ENCODE measurements around the gene FYN.

FYN gene

GRCh38 chr6:111900735-111901134, 27.5 kb upstream of the FYN start:
- TF ChIP-seq ZNF777 (tag by site-specific recombination; IDR thresholded peaks at IDR 0.05; ENCODE audit: borderline replicate concordance) (no peak), SP2 (tag by site-specific recombination; IDR thresholded peaks at IDR 0.05) (no peak), ZNF837 (tag by site-specific recombination; IDR thresholded peaks at IDR 0.05) (no peak), ZNF596 (tag by site-specific recombination; IDR thresholded peaks at IDR 0.05) (no peak), ZNF624 (tag by site-specific recombination; IDR thresholded peaks at IDR 0.05) (no peak), ZSCAN5A (tag by site-specific recombination; IDR thresholded peaks at IDR 0.05) (no peak), ZNF433 (tag by site-specific recombination; IDR thresholded peaks at IDR 0.05; ENCODE audit: low read depth) (no peak), ZNF248 (tag by site-specific recombination; IDR thresholded peaks at IDR 0.05) (no peak), ZNF121 (tag by site-specific recombination; IDR thresholded peaks at IDR 0.05) (no peak), HOXD13 (CRISPR knock-in tag; IDR thresholded peaks at IDR 0.05; ENCODE audit: borderline replicate concordance) (no peak), ATF2 (tag by site-specific recombination; IDR thresholded peaks at IDR 0.05; ENCODE audit: low read depth) (no peak), ZNF548 (tag by site-specific recombination; IDR thresholded peaks at IDR 0.05) (no peak), ZNF626 (tag by site-specific recombination; IDR thresholded peaks at IDR 0.05) (no peak), TSHZ1 (tag by site-specific recombination; IDR thresholded peaks at IDR 0.05; ENCODE audit: borderline replicate concordance) (no peak), PATZ1 (tag by site-specific recombination; IDR thresholded peaks at IDR 0.05) (no peak)
- TF ChIP-seq, protein P1, sequence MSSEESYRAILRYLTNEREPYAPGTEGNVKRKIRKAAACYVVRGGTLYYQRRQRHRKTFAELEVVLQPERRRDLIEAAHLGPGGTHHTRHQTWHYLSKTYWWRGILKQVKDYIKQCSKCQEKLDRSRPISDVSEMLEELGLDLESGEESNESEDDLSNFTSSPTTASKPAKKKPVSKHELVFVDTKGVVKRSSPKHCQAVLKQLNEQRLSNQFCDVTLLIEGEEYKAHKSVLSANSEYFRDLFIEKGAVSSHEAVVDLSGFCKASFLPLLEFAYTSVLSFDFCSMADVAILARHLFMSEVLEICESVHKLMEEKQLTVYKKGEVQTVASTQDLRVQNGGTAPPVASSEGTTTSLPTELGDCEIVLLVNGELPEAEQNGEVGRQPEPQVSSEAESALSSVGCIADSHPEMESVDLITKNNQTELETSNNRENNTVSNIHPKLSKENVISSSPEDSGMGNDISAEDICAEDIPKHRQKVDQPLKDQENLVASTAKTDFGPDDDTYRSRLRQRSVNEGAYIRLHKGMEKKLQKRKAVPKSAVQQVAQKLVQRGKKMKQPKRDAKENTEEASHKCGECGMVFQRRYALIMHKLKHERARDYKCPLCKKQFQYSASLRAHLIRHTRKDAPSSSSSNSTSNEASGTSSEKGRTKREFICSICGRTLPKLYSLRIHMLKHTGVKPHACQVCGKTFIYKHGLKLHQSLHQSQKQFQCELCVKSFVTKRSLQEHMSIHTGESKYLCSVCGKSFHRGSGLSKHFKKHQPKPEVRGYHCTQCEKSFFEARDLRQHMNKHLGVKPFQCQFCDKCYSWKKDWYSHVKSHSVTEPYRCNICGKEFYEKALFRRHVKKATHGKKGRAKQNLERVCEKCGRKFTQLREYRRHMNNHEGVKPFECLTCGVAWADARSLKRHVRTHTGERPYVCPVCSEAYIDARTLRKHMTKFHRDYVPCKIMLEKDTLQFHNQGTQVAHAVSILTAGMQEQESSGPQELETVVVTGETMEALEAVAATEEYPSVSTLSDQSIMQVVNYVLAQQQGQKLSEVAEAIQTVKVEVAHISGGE (tag by site-specific recombination; conservative IDR thresholded peaks at IDR 0.05; ENCODE audit: low read depth) = no peak
- TF ChIP-seq, protein P2, sequence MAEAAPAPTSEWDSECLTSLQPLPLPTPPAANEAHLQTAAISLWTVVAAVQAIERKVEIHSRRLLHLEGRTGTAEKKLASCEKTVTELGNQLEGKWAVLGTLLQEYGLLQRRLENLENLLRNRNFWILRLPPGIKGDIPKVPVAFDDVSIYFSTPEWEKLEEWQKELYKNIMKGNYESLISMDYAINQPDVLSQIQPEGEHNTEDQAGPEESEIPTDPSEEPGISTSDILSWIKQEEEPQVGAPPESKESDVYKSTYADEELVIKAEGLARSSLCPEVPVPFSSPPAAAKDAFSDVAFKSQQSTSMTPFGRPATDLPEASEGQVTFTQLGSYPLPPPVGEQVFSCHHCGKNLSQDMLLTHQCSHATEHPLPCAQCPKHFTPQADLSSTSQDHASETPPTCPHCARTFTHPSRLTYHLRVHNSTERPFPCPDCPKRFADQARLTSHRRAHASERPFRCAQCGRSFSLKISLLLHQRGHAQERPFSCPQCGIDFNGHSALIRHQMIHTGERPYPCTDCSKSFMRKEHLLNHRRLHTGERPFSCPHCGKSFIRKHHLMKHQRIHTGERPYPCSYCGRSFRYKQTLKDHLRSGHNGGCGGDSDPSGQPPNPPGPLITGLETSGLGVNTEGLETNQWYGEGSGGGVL (tag by site-specific recombination; IDR thresholded peaks at IDR 0.05) = no peak
- TF ChIP-seq, protein P3, sequence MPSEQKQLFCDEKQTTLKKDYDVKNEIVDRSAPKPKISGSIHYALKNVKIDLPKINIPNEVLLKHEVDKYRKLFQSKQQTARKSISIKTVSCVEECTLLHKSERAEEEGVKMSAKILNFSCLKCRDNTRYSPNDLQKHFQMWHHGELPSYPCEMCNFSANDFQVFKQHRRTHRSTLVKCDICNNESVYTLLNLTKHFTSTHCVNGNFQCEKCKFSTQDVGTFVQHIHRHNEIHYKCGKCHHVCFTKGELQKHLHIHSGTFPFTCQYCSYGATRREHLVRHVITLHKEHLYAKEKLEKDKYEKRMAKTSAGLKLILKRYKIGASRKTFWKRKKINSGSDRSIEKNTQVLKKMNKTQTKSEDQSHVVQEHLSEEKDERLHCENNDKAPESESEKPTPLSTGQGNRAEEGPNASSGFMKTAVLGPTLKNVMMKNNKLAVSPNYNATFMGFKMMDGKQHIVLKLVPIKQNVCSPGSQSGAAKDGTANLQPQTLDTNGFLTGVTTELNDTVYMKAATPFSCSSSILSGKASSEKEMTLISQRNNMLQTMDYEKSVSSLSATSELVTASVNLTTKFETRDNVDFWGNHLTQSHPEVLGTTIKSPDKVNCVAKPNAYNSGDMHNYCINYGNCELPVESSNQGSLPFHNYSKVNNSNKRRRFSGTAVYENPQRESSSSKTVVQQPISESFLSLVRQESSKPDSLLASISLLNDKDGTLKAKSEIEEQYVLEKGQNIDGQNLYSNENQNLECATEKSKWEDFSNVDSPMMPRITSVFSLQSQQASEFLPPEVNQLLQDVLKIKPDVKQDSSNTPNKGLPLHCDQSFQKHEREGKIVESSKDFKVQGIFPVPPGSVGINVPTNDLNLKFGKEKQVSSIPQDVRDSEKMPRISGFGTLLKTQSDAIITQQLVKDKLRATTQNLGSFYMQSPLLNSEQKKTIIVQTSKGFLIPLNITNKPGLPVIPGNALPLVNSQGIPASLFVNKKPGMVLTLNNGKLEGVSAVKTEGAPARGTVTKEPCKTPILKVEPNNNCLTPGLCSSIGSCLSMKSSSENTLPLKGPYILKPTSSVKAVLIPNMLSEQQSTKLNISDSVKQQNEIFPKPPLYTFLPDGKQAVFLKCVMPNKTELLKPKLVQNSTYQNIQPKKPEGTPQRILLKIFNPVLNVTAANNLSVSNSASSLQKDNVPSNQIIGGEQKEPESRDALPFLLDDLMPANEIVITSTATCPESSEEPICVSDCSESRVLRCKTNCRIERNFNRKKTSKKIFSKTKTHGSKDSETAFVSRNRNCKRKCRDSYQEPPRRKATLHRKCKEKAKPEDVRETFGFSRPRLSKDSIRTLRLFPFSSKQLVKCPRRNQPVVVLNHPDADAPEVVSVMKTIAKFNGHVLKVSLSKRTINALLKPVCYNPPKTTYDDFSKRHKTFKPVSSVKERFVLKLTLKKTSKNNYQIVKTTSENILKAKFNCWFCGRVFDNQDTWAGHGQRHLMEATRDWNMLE (tag by site-specific recombination; conservative IDR thresholded peaks at IDR 0.05; ENCODE audit: low read depth) = no peak
- Histone ChIP-seq H3K4me3 (ENCODE audit: low read depth, low read length) (no peak overlapping the region), H3K27ac (ENCODE audit: extremely low read depth, low read depth, low read length) (no peak overlapping the region), H3K36me3 (ENCODE audit: control insufficient read depth in 2 of 2, insufficient read depth in 1 of 2, low read length in 2 of 2) (no peaks in the 10 kb centered on the region), H3K9me3 (ENCODE audit: control insufficient read depth, insufficient read depth, low read depth, low read length) (no peaks in the 10 kb centered on the region), H3K4me1 (ENCODE audit: control insufficient read depth, insufficient read depth, low read length) (peaks cover 4% of the 10 kb centered on the region; the same call in 1 of the 2 replicates)
- ChIA-PET CTCF (interaction anchor here (0.6 kb wide), 1 partner anchor 889 kb away, joined by 3 read pairs; no protein-coding TSS in a partner anchor), POLR2A (no interaction called here)

Data from HEK293 (cell line).